ENCODE data around the gene TCF7L1.
"Not testable (repeated sequence)": the region's sequence is repeated elsewhere in the genome, so short reads cannot be mapped to it uniquely, and the experiment has no call there.

Gene TCF7L1

DNA sequence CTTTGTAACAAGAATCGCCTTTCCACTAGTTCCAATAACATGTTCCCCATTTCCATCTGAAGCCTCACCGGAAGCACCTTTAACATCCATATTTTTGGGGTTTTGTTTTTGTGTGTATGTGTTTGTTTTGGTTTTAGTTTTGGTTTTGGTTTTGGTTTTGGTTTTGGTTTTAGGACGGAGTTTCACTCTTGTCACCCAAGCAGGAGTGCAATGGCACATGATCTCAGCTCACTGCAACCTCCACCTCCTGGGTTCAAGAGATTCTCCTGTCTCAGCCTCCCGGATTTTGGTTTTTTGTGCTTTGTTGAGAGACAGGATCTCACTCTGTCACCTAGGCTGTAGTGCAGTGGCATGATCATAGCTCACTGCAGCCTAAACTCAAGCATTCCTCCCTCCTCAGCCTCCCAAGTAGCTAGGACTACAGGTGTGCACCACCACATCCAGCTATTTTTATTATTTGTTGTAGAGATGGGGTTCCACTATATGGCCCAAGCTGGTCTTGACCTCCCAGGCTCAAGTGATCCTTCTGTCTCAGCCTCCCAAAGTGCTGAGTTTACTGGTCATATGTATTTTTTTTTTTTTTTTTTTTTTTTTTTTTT lies 158.3 kb downstream of the TCF7L1 start:
- no peak for FAIRE-seq

DNA sequence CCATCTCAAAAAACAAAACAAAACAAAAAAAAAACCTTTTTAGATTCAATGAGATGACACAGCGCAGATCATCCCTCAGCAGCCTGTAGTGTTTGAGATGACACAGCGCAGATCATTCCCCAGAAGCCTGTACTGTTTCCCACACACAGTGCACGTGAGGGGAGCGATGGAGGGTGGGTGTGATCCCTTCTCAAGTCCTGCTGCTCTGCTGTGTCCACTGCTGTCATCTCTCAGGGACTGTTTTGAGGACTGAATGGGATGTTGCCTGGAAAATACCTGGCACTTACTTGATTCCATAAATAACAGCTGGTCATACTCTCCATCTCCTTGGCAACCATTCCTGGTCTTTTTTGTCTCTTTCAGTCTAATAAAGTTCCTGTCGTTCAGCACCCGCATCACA lies 168.9 kb downstream of the TCF7L1 start:
- FAIRE-seq: no peak

DNA sequence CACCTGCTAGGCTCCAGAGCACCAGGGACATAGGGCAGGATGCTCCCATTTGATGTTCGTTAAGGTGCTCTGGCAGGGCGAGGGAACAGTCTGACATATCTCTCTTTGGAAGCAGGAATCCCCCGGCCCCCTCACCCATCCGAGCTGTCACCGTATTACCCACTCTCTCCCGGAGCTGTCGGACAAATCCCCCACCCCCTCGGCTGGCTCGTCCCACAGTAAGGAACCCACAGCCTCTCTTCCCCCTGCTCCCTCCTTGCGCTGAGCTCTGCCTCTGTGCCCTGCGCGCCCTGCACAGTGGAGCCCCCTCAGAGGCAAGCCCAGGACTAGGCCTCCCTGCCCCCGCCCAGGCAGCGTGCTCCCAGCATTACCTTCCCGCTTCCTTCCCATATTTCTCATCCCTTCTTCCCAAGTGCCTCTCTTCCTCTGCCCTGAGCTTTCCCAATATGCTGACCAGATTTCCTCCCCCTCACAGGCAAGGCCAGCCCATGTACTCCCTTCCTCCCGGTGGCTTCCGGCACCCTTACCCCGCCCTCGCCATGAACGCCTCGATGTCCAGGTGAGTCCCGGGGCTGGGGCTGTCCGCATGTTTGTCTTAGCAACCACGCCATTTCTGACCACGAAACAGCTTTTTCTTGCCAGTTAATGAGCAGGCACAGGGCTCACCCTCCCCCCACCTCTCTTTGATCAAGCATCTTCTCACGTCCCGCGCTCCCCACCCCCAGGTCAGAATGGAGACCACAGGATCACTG lies 170.8 kb downstream of the TCF7L1 start:
- no peak for FAIRE-seq

DNA sequence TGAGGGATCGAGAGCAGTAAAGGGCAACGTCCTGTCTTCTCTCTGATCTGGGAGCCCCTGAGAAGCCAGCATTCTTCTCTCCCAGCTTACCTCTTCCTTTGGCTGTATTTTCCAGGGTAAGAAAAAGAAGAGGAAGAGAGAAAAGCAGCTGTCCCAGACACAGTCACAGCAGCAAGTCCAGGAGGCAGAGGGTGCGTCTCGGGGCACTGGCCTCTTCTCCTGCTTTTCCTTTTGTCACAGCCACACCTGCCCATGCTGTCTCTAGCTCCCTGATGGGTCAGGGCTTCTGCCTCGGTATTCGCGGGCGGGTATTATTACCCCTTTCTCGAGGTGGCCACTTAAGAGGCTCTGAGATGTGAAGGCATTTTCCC lies 174.3 kb downstream of the TCF7L1 start:
- no peak for FAIRE-seq

DNA sequence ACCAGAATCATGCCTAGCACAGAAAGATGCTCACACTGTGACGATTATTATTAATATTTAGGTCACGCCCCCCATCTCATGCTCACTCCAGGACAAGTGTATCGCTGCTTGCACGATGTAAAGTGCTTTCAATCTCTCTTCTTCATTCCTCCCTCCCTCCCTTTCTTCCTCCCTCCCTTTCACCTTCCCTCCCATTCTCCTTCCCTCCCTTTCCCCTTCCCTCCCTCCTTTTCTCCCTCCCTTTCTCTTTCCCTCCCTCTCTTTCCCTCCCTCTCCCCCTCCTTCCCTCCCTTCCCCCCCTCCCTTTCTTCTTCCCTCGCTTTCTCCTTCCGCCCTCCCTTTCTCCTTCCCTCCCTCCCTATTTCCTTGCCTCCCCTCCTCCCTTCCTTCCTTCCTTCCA lies 175.0 kb downstream of the TCF7L1 start:
- no peak for FAIRE-seq

DNA sequence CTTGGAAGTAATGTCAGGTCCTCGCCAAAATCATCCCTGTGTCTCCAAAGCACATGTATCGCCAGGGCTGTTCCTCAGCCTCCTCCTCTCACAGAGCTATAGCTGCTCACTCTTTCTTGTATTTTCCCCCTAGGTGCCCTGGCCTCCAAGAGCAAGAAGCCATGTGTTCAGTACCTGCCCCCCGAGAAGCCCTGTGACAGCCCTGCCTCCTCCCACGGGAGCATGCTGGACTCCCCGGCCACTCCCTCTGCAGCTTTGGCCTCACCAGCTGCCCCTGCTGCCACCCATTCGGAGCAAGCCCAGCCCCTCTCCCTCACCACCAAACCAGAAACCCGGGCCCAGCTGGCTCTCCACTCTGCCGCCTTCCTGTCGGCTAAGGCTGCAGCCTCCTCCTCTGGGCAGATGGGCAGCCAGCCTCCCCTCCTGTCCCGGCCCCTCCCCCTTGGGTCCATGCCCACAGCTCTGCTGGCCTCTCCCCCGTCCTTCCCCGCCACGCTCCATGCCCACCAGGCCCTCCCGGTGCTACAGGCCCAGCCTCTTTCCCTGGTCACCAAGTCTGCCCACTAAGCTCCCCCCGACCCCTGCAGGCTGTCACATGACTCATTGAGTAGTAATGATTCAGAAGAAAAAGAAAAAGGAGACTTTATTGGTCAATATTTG lies 175.8 kb downstream of the TCF7L1 start:
- FAIRE-seq: no peak

DNA sequence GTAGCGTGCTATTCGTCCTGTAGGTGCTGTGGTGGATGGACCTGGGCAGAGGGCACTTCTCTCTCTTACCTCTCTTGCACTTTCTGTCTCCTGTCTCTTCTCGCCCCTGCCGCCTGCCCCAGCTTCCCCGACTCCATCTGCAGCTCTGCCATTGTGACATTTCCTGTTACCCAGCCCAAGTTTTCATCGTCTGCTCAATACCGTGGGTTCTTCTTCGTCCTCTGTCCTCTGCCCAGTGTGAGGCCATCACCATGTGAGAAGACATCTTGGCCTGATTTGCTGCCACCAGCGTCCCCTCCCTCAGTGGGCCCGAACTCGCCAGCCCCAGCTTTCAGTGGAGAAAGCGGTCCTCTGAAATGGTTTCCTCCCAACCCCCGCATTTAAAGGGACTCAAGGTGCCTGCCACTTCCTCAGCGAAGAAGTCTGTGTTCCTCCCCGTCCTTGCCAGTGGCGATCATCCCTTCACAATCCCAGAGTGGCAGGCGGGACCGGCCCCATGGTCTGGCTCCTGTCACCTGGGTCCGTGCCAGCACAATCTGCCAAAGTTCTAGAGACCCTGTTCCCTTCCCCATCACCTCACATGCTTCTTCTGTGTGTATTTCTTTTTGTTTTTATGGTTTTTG lies 176.6 kb downstream of the TCF7L1 start:
- no peak for FAIRE-seq

DNA sequence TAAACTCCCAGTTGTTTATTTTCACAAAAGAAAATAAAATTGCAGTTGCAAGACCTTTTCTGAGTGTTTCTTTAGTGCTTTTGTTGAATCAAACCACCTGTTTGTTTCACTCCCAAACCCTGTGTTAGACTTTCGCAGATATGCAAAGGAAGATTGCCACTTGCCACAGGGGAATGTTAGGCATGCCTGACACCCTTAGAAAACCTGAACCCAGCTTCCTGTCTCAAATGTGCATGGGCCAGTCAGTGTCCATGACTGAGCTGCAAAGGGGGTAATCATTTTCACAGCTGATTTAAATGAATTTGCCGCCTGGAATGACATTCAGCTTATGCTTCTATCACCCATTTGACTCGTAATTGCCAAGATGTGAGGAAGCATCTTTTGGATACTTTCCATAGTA lies 177.1 kb downstream of the TCF7L1 start:
- FAIRE-seq: no peak

DNA sequence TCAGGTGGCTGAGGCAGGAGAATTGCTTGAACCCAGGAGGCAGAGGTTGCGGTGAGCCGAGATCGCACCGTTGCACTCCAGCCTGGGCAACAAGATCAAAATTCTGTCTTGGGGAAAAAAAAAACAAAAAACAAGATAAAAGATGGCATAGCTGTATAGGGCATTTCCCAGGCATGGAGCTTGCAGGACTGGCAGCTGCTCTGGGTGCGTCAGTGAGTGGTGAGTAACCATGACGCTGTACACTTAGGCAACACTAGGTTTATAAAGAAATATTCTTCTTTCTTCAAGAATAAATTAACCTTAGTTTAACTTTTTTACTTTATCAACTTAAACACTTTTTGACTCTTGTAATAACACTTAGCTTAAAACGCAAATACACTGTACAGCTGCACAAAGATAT lies 179.2 kb downstream of the TCF7L1 start:
- no peak for FAIRE-seq

DNA sequence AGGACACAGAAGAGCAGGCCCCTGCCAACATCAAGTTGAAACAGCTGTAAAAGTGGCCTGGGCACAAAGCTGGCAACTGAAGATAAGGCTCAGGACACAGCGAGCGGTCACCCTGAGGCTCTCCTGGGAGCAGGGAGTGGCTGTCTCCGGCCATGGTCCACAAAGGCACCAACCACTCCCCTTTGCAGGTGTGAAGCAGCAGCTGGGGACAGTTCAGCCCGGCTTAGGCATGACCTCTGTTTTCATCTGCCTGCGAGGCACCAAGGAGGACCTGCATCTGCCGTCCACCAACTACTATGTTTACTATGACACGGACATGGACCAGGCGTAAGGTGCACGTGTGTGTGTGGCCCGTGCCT lies 181.7 kb downstream of the TCF7L1 start:
- no peak for FAIRE-seq

DNA sequence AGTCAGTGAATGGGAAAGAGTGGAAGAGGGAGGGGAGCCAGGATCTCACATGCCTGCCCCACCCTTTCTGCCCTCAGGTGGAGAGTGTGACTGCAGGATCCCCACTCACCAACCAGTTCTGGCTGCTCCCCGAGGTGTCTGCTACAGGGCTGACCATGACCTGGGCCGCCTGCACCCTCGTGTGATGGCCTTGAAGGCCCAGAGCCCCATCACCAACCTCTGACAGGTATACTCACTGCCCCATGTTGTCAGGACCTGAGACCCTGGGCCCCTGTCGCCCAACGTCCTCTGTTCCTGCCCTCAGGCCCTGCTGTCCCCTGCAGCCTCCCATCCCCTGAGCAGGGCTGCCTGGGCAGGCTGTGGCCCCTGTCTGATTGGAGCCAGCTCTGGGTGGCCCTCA lies 182.7 kb downstream of the TCF7L1 start:
- FAIRE-seq: not testable (repeated sequence)

DNA sequence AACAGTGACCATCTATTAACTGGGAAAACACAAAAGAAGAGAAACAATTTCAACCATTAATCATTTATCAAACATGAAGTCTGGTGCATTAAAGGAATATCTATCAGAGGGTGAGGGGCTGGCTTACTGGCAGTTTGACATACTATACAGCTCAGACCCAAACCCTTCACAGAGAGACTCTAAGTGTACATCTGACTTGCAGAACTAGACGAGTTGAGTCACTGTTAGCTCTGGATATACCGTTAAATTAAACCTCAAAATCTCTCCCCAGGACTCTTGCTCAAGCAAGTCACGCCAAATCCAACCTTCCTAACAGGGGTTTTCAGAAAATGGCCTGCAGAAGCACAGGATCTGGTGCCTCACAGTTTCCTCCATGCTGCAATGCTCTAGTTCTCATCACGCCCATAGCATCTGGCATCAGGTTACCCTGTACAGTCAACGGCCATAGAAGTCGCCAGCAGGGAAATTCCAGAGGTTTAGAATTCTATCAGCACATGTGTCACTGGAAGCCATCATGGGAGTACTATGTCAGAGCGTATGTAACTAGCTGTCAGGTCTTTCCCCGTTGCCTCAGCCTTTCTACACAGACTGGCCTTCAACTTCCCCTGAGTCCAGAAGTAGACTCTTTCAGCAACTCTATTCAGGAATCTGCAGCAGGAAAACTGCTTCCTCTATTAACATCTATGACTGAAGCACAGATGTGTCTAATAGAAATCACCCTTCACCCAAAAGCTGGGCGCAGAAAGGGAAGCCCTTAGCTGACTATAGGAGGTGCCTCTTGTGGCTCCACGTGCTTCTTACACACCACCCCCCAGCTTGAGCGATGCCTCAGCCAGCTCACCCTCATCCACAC lies 185.3 kb downstream of the TCF7L1 start:
- no peak for FAIRE-seq

DNA sequence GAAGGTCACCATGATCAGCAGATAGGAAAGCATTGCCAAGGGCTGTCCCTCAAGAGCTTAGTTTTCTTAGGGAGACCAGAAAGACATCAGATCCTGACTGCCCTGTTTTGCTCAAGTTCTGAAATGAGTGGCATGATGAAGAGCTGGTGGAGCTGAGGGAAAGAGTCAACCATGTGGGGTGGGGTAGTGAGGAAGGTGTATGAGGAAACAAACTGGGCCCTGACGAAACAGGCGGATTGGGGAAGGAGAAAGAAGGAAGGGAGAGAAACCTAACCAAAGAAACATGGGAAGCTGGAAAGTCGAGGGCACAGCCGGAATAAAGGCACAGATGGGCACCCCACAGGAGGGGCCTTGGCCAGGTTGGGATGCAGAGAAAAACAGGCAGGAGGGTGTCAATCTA lies 186.6 kb downstream of the TCF7L1 start:
- no peak for FAIRE-seq

DNA sequence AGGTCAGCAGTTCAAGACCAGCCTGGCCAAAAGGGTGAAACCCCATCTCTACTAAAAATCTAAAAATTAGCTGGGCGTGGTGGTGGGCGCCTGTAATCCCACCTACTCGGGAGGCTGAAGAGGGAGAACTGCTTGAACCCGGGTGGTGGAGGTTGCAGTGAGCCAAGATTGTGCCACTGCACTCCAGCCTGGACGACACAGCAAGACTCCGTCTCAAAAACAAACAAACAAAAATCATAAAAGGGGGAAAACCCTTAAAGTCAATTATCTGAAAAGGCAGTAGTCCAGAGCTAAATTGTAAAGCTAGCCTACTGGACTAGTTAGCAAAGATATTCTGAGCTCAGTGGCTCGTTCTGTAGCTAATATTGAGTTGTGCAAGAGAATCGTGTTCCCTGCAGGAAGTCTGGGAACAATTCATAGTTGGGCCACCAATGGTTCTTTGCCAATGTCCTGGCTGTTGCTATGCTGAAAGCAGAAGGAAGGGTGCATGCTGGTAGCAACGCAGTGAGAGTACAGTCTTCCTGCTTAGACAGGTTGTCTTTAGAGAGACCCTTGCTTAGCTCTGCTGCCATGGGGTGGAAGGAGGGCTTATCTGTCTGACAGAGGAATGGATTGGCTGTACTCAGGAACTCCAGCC lies 190.3 kb downstream of the TCF7L1 start:
- FAIRE-seq: no peak

DNA sequence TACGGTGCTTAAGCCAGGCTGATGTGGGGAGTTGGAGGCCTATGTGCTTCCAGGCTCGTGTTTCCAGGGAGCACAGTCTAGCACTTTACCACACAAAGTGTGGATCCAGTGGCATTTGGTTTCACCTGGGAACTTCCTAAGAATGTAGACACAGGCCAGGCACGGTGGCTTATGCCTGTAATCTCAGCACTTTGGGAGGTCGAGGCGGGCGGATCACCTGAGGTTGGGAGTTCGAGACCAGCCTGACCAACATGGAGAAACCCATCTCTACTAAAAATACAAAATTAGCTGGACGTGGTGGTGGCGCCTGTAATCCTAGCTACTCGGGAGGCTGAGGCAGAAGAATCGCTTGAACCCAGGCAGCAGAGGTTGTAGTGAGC lies 190.8 kb downstream of the TCF7L1 start:
- FAIRE-seq: not testable (repeated sequence)

DNA sequence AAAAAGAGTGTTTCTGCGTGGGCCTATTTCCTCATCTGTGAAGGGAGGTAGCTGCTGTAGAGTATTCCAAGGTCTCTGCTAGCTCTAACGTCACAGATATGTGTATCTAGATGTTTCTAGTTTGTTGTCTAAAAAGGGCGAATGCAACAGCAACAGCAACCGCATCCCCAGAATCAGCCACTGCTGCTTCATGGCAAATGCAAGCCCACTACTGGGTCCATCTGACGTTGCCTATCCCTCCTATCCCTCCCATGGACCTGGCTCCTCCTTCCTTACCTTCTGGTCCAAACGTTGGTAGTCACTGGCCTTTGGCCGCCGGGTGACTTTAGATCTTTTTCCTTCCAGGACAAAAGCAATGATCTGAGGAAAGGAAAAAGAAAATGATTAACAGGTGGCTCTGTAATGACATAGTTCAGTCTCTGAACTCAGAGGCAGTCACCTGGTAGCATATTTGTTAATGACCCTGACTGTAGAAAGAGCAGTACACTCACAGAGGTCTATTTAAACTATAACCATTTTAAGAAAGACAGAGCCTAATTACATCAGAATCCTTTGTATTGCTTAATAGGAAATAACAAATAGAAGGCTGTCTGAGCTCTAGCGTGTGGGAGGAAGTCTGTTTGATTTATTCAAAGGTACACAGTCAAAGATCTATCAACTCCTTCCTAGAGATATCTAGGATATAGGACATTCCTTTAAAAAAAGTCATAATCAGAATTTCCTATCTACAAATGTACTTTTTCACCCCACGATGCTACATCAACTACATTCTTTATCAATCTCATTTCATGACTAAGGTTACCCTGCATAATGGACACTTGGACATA lies 191.7 kb downstream of the TCF7L1 start:
- no peak for FAIRE-seq

DNA sequence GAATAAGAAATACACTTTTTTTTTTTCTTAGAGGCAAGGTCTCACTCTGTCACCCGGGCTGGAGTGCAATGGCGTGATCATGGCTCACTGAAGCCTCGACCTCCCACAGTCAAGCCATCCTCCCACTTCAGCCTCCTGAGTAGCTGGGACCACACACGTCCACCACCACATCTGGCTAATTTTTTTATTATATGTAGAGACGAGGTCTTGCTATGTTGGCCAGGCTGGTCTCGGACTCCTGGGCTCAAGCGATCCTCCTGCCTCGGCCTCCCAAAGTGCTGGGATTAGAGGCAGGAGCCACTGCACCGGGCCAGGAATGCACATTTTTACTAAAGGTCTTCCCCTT lies 192.2 kb downstream of the TCF7L1 start:
- FAIRE-seq: no peak

DNA sequence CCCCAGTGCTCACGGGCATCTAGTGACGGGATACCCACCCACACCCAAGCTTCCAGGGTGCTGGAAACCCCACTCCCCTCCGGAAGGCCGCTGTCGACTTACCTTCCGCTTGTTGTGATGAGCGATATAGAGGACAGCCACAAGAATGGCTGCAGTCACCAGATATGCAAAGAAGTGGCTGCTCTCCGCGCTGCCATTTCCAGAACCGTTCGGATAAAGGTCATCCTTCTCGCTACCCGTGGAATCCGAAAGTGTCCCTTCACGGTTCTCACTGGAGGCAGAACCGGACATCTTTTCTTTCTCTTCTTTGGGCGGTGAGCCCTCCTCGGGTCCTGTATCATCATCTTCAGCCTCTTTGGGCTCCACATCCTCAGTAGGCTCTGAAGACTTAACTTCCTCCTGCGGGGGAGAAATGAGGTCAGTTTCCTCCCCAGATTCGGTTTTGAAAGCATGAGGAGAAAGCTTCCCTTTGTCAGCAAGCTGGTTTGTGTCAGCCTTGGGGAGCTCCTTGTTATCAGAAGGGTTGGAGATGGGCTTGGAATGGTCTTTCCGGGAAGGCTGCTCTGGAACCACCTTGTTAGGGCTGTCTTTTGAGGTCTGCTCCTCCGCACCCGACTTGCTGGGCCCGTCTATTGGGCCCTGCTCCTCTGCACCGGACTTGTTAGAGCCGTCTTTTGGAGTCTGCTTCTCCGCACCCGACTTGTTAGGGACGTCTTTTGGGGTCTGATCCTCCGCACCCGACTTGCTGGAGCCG lies 193.4 kb downstream of the TCF7L1 start:
- FAIRE-seq: no peak

DNA sequence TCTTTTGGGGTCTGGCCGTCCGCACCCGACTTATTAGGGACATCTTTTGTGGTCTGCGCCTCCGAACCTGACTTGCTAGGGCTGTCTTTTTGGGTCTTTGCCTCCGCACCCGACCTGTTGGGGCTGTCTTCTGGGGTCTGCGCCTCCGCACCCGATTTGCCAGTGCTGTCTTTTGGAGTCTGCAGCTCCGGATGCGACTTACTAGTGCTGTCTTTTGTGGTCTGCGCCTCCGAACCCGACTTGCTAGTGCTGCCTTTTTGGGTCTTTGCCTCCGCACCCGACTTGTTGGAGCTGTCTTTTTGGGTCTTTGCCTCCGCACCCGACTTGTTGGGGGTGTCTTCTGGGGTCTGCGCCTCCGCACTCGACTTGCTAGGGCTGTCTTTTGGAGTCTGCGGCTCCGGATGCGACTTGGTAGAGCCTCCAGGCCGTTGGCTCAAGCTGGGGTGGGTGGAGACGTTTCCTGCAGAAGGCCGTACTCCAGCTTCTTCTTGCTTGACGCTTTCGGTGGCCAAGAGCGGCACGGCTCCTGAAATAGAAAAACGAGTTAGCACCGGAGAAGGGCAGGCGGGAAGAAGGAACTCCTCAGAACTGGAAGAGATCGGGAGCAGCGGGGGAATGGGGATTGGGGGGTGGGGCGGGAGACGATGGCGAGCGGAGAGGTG lies 194.1 kb downstream of the TCF7L1 start:
- FAIRE-seq: no peak

DNA sequence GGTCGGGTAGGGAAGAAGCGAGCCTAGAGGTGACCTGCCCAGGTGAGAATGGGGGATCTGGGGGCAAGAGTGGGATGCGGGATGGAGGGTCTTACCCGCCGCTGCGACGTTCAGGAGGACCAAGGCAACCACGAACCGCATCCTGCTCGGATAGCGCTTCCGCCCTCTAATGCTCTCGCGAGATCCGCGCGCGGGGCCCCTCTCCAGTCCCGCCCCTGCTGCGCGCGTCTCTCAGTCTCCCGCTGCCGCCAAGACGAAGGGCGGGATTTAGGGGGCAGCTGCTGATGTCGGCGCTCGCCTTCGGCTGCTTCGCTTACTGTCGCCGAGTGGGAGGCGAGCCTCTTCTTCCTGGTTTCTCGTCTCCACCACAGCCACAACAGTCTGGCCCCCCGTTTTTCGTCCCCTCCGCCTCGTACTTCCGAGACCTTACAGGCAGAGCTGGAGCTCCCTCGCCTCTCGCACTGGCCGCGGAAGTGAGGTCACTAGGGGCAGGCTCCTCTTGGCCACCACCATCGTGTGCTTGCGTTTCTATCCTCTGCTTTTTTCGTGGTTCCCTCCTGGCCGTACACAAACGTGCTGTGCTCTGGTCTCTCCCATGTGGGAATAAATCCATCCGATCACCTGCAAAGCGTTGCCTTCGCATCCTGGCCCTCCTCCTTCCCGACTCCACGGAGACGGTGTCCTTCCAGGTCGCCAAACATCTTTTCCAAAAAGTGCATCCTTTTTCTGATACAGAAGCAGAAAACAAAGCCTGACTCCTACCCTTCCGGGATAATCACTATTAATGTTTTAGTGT lies 194.8 kb downstream of the TCF7L1 start, which contains the start of gene TGOLN2:
Gene TGOLN2, minus strand, starts transcription at position 168 of the 796 bp plus-strand sequence. Its CDS starts 27 bp downstream, at position 141.
- FAIRE-seq: no peak
